ENCODE measurements around the gene ZNF654.

GRCh38 chr3:88040529-88040928 lies 18.5 kb upstream of the ZNF654 start:
- TF ChIP-seq CTCF (IDR thresholded peaks at IDR 0.05 in 8 of 11, conservative IDR thresholded peaks at IDR 0.05 in 3 of 11) (no peak), POLR2AphosphoS5 (IDR thresholded peaks at IDR 0.05) (no peak), POLR2A (IDR thresholded peaks at IDR 0.05) (no peak)

All from spleen (tissue), 7 donors.